Stomach smooth muscle (tissue), 2 donors: ENCODE measurements around the gene RUNX2.

Experiments used
- H3K27ac ChIP-seq: one replicate; pipeline ENCODE4 v1.7.0; 2013; ENCODE audit warnings: mild to moderate bottlenecking, low read length, inconsistent platforms
- H3K27me3 ChIP-seq, 2 donors: one replicate each; pipeline ENCODE4 v1.7.0; 2013; ENCODE audit warnings: low read length in 2 of 2; ENCODE audit not compliant: insufficient read depth in 2 of 2, control insufficient read depth in 1 of 2
- H3K36me3 ChIP-seq, 2 donors: one replicate each; pipeline ENCODE4 v1.7.0; 2013; ENCODE audit warnings: low read length in 2 of 2; ENCODE audit not compliant: control insufficient read depth in 2 of 2, insufficient read depth in 2 of 2
- H3K4me1 ChIP-seq: one replicate; pipeline ENCODE4 v1.7.0; 2013; ENCODE audit warnings: low read length; ENCODE audit not compliant: control insufficient read depth, insufficient read depth
- H3K4me3 ChIP-seq, 2 donors: one replicate each; pipeline ENCODE4 v1.7.0; 2013; ENCODE audit warnings: low read length in 2 of 2
- H3K9ac ChIP-seq, 2 donors: one replicate each; pipeline ENCODE4 v1.7.0; 2013; ENCODE audit warnings: low read length in 2 of 2, mild to moderate bottlenecking in 1 of 2
- H3K9me3 ChIP-seq, 2 donors: one replicate each; pipeline ENCODE4 v1.7.0; 2013; ENCODE audit warnings: low read length in 2 of 2; ENCODE audit not compliant: control insufficient read depth in 2 of 2
- donor health status: healthy.
- donor health status: Pancreatic carcinoma.

RUNX2 gene

GRCh38 chr6:45473121-45473993, 145.2 kb downstream of the RUNX2 start:
- Histone ChIP-seq H3K9ac (no peak overlapping the region), H3K9me3 (no peaks in the 10 kb centered on the region), H3K36me3 (no peaks in the 10 kb centered on the region), H3K27me3 (no peaks in the 10 kb centered on the region), H3K4me3 (no peak overlapping the region), H3K27ac (no peak overlapping the region), H3K4me1 (no peaks in the 10 kb centered on the region)

- Histone ChIP-seq H3K9ac (no peak overlapping the region), H3K36me3 (no peaks in the 10 kb centered on the region), H3K9me3 (no peaks in the 10 kb centered on the region), H3K4me1 (no peaks in the 10 kb centered on the region), H3K27ac (no peak overlapping the region), H3K4me3 (no peak overlapping the region), H3K27me3 (no peaks in the 10 kb centered on the region)
These were observed 146.2 kb downstream of the RUNX2 start for GRCh38 chr6:45474376-45474775.

- H3K4me1 ChIP-seq, result no peaks in the 10 kb centered on the region
These were observed 148.2 kb downstream of the RUNX2 start for GRCh38 chr6:45476341-45476740.

GRCh38 chr6:45477278-45477677, 149.1 kb downstream of the RUNX2 start:
- Histone ChIP-seq H3K27ac (no peak overlapping the region), H3K9me3 (no peaks in the 10 kb centered on the region), H3K4me1 (no peaks in the 10 kb centered on the region), H3K36me3 (no peaks in the 10 kb centered on the region), H3K4me3 (no peak overlapping the region), H3K9ac (no peak overlapping the region), H3K27me3 (no peaks in the 10 kb centered on the region)

More at GRCh38 chr6:45476341-45476740, 148.2 kb downstream of the RUNX2 start:
- no peaks in the 10 kb centered on the region for H3K36me3 ChIP-seq
- no peak overlapping the region for H3K27ac ChIP-seq
- no peak overlapping the region for H3K9ac ChIP-seq
- no peaks in the 10 kb centered on the region for H3K9me3 ChIP-seq
- no peaks in the 10 kb centered on the region for H3K27me3 ChIP-seq
- no peak overlapping the region for H3K4me3 ChIP-seq

GRCh38 chr6:45477790-45478189, 149.7 kb downstream of the RUNX2 start:
- no peaks in the 10 kb centered on the region for H3K27me3 ChIP-seq
- no peak overlapping the region for H3K4me3 ChIP-seq
- H3K27ac ChIP-seq, result no peak overlapping the region
- no peaks in the 10 kb centered on the region for H3K36me3 ChIP-seq
- no peak overlapping the region for H3K9ac ChIP-seq
- no peaks in the 10 kb centered on the region for H3K9me3 ChIP-seq
- no peaks in the 10 kb centered on the region for H3K4me1 ChIP-seq

GRCh38 chr6:45478240-45478639, 150.1 kb downstream of the RUNX2 start:
- no peaks in the 10 kb centered on the region for H3K4me1 ChIP-seq
- H3K4me3 ChIP-seq, result no peak overlapping the region
- H3K27ac ChIP-seq, result no peak overlapping the region
- H3K9ac ChIP-seq, result no peak overlapping the region
- H3K36me3 ChIP-seq, result no peaks in the 10 kb centered on the region
- H3K9me3 ChIP-seq, result no peaks in the 10 kb centered on the region
- H3K27me3 ChIP-seq, result no peaks in the 10 kb centered on the region

- no peak overlapping the region for H3K9ac ChIP-seq
These were observed 152.0 kb downstream of the RUNX2 start for GRCh38 chr6:45479834-45480751.

GRCh38 chr6:45480752-45481415, 152.8 kb downstream of the RUNX2 start:
- H3K9me3 ChIP-seq, result no peaks in the 10 kb centered on the region
- no peaks in the 10 kb centered on the region for H3K36me3 ChIP-seq
- no peaks in the 10 kb centered on the region for H3K27me3 ChIP-seq
- H3K27ac ChIP-seq, result no peak overlapping the region
- H3K9ac ChIP-seq, result no peak overlapping the region
- no peaks in the 10 kb centered on the region for H3K4me1 ChIP-seq
- no peak overlapping the region for H3K4me3 ChIP-seq

More at GRCh38 chr6:45479834-45480751, 152.0 kb downstream of the RUNX2 start:
- Histone ChIP-seq H3K9me3 (no peaks in the 10 kb centered on the region), H3K36me3 (no peaks in the 10 kb centered on the region), H3K4me1 (no peaks in the 10 kb centered on the region), H3K27me3 (no peaks in the 10 kb centered on the region), H3K4me3 (no peak overlapping the region), H3K27ac (no peak overlapping the region)

GRCh38 chr6:45483021-45483420, 154.9 kb downstream of the RUNX2 start:
- Histone ChIP-seq H3K4me1 (no peaks in the 10 kb centered on the region), H3K9me3 (no peaks in the 10 kb centered on the region), H3K27ac (no peak overlapping the region), H3K27me3 (no peaks in the 10 kb centered on the region), H3K4me3 (no peak overlapping the region), H3K9ac (no peak overlapping the region), H3K36me3 (no peaks in the 10 kb centered on the region)

GRCh38 chr6:45483501-45483900, 155.4 kb downstream of the RUNX2 start:
- Histone ChIP-seq H3K4me1 (no peaks in the 10 kb centered on the region), H3K36me3 (no peaks in the 10 kb centered on the region), H3K9ac (no peak overlapping the region), H3K27me3 (no peaks in the 10 kb centered on the region), H3K4me3 (no peak overlapping the region), H3K27ac (no peak overlapping the region), H3K9me3 (no peaks in the 10 kb centered on the region)
